Esophagus squamous epithelium (tissue), 5 donors: ENCODE results near the gene SIRPA. TPM values are rescaled to one million over a fixed set of nuclear protein-coding genes. Genes with fewer than 3 reads are reported as not detected.

Experiments
- DNase-seq: peaks from one replicate; lab custom pipeline; 2025; lab: John Stamatoyannopoulos, UW
- H3K27ac ChIP-seq, 4 donors: fragments of 200-600 bp; sonication (generic); one replicate each; pipeline ENCODE4 v1.5.1; 2016 to 2019; ENCODE audit warnings: mild to moderate bottlenecking in 1 of 4
- H3K27me3 ChIP-seq, 4 donors: fragments of 200-600 bp; sonication (generic); 1 replicate in 3 of 4; 2 replicates in 1 of 4; pipeline versions ENCODE4 v1.5.1 to v1.6.0; 2017 to 2021; ENCODE audit warnings: antibody characterized with exemption in 1 of 4
- H3K36me3 ChIP-seq, 3 donors: fragments of 200-600 bp; sonication (generic); one replicate each; pipeline ENCODE4 v1.5.1; 2016 to 2019
- H3K4me1 ChIP-seq, 3 donors: fragments of 200-600 bp; sonication (generic); one replicate each; pipeline ENCODE4 v1.5.1; 2017 to 2019
- H3K4me3 ChIP-seq, 4 donors: fragments of 200-600 bp; sonication (generic); 1 replicate in 3 of 4; 2 replicates in 1 of 4; pipeline ENCODE4 v1.5.1; 2016 to 2019; ENCODE audit warnings: mild to moderate bottlenecking in 2 of 4, moderate library complexity in 1 of 4
- H3K9me3 ChIP-seq, 3 donors: fragments of 200-600 bp; sonication (generic); one replicate each; pipeline ENCODE4 v1.5.1; 2016 to 2019
- POLR2A ChIP-seq, 4 donors: fragments of 450-650 bp; IDR thresholded peaks; one replicate each; pipeline ENCODE4 v1.6.1; 2017; ENCODE audit warnings: antibody characterized with exemption in 4 of 4, mild to moderate bottlenecking in 4 of 4, moderate library complexity in 3 of 4
- WGBS, 2 donors: methylation state at CpG; one replicate each; pipeline ENCODE4 v1.1.5; 2018; 5-methylcytosine and 5-hydroxymethylcytosine counted together
- intact Hi-C: fragments of 100-400 bp; cut with DNase I; formaldehyde crosslinking; loops from one replicate; pipeline ENCODE4 v1.15.0; 2022
- total RNA-seq, 4 donors: library from RNA; depleted of rRNA; stranded (reverse); fragments of >200 nt; gene quantifications; one replicate each; pipeline ENCODE4 v1.1.0, GENCODE V29; 2016
- TF ChIP-seq, protein P1 (sequence below), 6 experiments: fragments of 450-650 bp in 4 of 6; fragments of 200-600 bp in 2 of 6; sonication (generic) in 2 of 6; IDR thresholded peaks; one replicate each; pipeline ENCODE4 v1.5.1; 2016 to 2019; ENCODE audit warnings: antibody characterized with exemption in 6 of 6, mild to moderate bottlenecking in 4 of 6, moderate library complexity in 4 of 6
- donor health status: DM: yes; HTN: yes; CAD: no.

Gene SIRPA
- total RNA-seq, 4 donors from 2014 or later, result 9.3 to 23.4 (median 20.1) TPM

DNA sequence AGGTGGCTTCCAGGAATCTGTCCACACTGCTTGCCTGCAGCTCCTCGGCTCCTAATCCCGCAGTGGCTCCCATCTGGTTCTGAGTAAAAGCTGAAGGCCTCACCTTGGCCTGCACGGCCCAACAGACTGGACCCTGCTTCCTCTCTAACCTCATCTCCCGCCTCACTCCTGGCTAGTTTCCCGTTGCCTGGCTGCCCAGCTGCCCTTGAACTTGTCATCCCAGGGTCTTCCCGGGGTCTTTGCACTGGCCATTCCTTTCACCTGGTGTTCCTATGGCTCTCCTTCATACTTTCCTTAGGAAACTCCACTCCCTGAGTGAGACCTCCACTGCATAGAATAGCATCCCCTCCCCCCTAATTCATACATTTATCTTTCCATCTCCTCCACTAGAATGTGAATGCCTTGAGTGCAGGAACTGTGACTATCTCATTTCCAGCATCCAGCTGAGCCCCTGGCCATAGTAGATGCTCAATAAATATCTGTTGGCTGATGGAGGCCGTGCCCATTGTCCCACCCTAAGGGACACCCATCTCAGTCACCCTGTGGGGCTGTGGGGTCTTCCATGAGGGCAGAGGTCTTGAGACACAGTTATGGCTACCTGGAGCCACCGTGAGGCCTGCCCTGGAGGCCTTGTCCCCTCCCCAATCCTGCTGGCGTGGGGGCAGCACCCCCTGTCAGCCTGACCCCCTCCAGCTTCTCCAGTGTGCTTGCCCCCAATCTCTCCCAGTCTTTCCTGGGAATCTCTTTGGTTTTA lies 9.1 kb upstream of the SIRPA start:
- Histone ChIP-seq H3K36me3 (no peaks in the 10 kb centered on the region), H3K4me3 (no peak overlapping the region), H3K4me1 (peaks cover 13 to 58% (median 32%) of the 10 kb centered on the region in 3 donors), H3K27ac (no peak overlapping the region), H3K9me3 (no peaks in the 10 kb centered on the region), H3K27me3 (peaks cover 0 to 22% (median 0%) of the 10 kb centered on the region in 4 donors)
- DNase-seq, result no peak
- WGBS, 2 donors, result 70 to 86% methylated on average over 9 of the region's 9 CpGs
- TF ChIP-seq, protein P1, sequence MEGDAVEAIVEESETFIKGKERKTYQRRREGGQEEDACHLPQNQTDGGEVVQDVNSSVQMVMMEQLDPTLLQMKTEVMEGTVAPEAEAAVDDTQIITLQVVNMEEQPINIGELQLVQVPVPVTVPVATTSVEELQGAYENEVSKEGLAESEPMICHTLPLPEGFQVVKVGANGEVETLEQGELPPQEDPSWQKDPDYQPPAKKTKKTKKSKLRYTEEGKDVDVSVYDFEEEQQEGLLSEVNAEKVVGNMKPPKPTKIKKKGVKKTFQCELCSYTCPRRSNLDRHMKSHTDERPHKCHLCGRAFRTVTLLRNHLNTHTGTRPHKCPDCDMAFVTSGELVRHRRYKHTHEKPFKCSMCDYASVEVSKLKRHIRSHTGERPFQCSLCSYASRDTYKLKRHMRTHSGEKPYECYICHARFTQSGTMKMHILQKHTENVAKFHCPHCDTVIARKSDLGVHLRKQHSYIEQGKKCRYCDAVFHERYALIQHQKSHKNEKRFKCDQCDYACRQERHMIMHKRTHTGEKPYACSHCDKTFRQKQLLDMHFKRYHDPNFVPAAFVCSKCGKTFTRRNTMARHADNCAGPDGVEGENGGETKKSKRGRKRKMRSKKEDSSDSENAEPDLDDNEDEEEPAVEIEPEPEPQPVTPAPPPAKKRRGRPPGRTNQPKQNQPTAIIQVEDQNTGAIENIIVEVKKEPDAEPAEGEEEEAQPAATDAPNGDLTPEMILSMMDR (IDR thresholded peaks at IDR 0.05), result no peak
- no peak for TF ChIP-seq POLR2A (IDR thresholded peaks at IDR 0.05)
- intact Hi-C loops, result no loop called here

DNA sequence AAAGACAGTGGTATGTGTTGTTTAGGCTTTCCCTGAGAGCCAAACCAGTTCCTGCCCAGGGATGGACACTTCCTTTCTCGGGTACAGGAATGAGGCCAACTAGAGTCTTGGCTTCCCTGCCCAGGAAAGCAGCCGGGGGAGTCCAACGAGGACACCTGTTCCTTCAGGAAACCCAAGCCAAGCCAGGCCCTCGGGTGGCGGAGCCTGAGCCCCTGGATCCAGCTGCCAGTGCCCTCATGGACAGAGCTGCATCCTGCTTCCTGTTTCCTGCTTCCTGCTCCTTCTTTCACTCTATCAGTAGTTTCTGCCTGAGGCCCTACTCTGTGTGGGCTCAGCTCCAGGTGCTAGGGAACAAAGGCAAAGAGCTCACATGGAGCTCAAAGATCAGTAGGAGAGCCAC lies 7.9 kb upstream of the SIRPA start:
- Histone ChIP-seq H3K27ac (no peak overlapping the region), H3K4me1 (peaks cover 5 to 53% (median 29%) of the 10 kb centered on the region in 3 donors), H3K27me3 (peaks cover 0 to 22% (median 0%) of the 10 kb centered on the region in 4 donors), H3K9me3 (no peaks in the 10 kb centered on the region), H3K4me3 (no peak overlapping the region), H3K36me3 (no peaks in the 10 kb centered on the region)
- intact Hi-C loops, result no loop called here
- DNase-seq, result no peak
- 13% methylated on average over 2 of the region's 5 CpGs; no CpG with 5 or more reads in 1 of the 2 donors for WGBS, 2 donors
- TF ChIP-seq, protein P1 (IDR thresholded peaks at IDR 0.05), result no peak
- no peak for TF ChIP-seq POLR2A (IDR thresholded peaks at IDR 0.05)

DNA sequence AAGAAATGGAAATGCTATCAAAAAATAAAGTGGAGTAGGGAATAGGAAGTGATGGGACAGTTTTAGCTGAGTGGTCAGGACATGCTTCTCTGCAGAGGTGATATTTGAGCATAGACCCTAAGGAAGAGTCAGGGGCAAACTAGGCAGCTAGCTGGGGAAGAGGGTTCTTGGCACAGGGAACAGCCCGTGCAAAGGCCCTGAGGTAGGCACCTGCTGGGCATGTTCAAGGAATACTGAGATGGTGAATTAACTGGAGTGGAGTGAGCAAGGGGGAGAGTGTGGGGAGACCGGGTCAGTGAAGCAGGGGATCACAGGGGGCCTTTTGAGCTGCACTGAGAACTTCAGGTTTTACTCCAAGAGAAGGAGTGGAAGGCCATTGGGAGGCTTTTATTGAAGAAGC lies 7.5 kb upstream of the SIRPA start:
- Histone ChIP-seq H3K36me3 (no peaks in the 10 kb centered on the region), H3K4me3 (no peak overlapping the region), H3K27me3 (peaks cover 0 to 18% (median 0%) of the 10 kb centered on the region in 4 donors), H3K9me3 (no peaks in the 10 kb centered on the region), H3K4me1 (peaks cover 5 to 55% (median 29%) of the 10 kb centered on the region in 3 donors), H3K27ac (no peak overlapping the region)
- intact Hi-C loops, result no loop called here
- no peak for TF ChIP-seq POLR2A (IDR thresholded peaks at IDR 0.05)
- TF ChIP-seq, protein P1 (IDR thresholded peaks at IDR 0.05), result no peak
- DNase-seq, result no peak
- 77 to 92% methylated on average over 2 of the region's 2 CpGs for WGBS, 2 donors

DNA sequence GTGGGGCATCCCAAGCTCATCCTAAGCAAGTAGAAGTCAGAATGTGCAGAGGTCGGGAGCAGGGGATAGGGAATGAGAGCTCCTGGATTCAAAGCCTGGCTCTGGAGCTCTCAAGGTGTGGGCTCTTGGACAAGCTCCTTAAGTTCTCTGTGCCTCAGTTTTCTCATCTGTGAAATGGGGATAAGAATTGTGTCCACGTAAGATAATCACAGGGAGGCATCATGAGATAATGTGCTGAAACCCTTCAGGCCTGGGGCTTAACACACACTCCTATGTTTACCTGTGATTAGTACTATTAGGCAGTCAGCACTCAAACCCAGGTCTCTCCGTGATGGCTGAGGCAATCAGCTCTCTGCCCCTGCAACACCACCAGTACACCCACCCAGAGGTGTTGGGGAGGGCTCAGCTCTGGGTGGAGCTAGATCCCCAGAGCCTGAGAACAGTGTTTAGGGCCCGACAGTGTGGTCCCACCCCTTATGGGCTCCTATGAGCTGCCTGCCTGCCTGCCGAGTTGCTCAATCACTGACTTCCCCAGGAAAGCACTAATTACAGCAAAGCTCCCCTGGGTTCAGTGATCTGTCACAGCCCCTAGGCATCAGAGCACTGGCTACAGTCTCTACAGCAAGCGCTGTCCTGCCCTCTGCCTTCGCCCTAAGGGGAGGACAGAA lies 6.3 kb upstream of the SIRPA start:
- peaks cover 5 to 57% (median 32%) of the 10 kb centered on the region in 3 donors for H3K4me1 ChIP-seq
- no peak overlapping the region for H3K4me3 ChIP-seq
- no peaks in the 10 kb centered on the region for H3K9me3 ChIP-seq
- no peak for DNase-seq
- H3K36me3 ChIP-seq, result no peaks in the 10 kb centered on the region
- 44 to 72% methylated on average over 3 to 4 of the region's 7 CpGs for WGBS, 2 donors
- peaks cover 0 to 10% (median 0%) of the 10 kb centered on the region in 4 donors for H3K27me3 ChIP-seq
- intact Hi-C loops, result no loop called here
- TF ChIP-seq, protein P1 (IDR thresholded peaks at IDR 0.05), result no peak
- TF ChIP-seq POLR2A (IDR thresholded peaks at IDR 0.05), result no peak
- H3K27ac ChIP-seq, result peak overlapping the region in 1 of 4 donors; percentile 4
